Measurements from ENCODE around the gene GTPBP8. TPM values are rescaled to one million over a fixed set of nuclear protein-coding genes. Genes with fewer than 3 reads are reported as not detected.

The GTPBP8 gene
- total RNA-seq, 6 donors from 2014 or later = 5.8 to 36.6 (median 14.4) TPM

GRCh38 chr3:113005611-113006010 lies 14.8 kb downstream of the GTPBP8 start:
- Histone ChIP-seq H3K9me3 (no peaks in the 10 kb centered on the region), H3K36me3 (peaks cover 3 to 95% (median 46%) of the 10 kb centered on the region in 4 donors), H3K4me1 (no peaks in the 10 kb centered on the region), H3K27ac (no peak overlapping the region), H3K4me3 (no peak overlapping the region), H3K27me3 (no peaks in the 10 kb centered on the region)
- no peak for ATAC-seq (ENCODE audit: low FRiP score in 2 of 2)
- DNase-seq = no peak
- 79 to 84% methylated on average over 7 of the region's 7 CpGs for WGBS, 2 donors
- TF ChIP-seq POLR2AphosphoS5 (IDR thresholded peaks at IDR 0.05) (no peak), POLR2A (IDR thresholded peaks at IDR 0.05) (no peak), CTCF (IDR thresholded peaks at IDR 0.05) (no peak), EP300 (IDR thresholded peaks at IDR 0.05) (no peak)

GRCh38 chr3:113006359-113007056 lies 15.7 kb downstream of the GTPBP8 start:
- H3K36me3 ChIP-seq = peaks cover 3 to 94% (median 48%) of the 10 kb centered on the region in 4 donors
- DNase-seq (no peak), ATAC-seq (ENCODE audit: low FRiP score in 2 of 2) (no peak)
- H3K9me3 ChIP-seq = no peaks in the 10 kb centered on the region
- no peak overlapping the region for H3K27ac ChIP-seq
- H3K4me3 ChIP-seq = no peak overlapping the region
- no peaks in the 10 kb centered on the region for H3K4me1 ChIP-seq
- H3K27me3 ChIP-seq = no peaks in the 10 kb centered on the region
- no peak for TF ChIP-seq EP300 (IDR thresholded peaks at IDR 0.05)
- TF ChIP-seq POLR2AphosphoS5 (IDR thresholded peaks at IDR 0.05) = no peak
- no peak for TF ChIP-seq POLR2A (IDR thresholded peaks at IDR 0.05)
- no peak for TF ChIP-seq CTCF (IDR thresholded peaks at IDR 0.05)
- WGBS, 2 donors = 79 to 88% methylated on average over 4 of the region's 4 CpGs

- Histone ChIP-seq H3K9me3 (no peaks in the 10 kb centered on the region), H3K27ac (no peak overlapping the region), H3K36me3 (peaks cover 3 to 91% (median 44%) of the 10 kb centered on the region in 4 donors), H3K4me3 (no peak overlapping the region), H3K4me1 (no peaks in the 10 kb centered on the region), H3K27me3 (no peaks in the 10 kb centered on the region)
- 88 to 89% methylated on average over 3 of the region's 3 CpGs for WGBS, 2 donors
- DNase-seq (no peak), ATAC-seq (ENCODE audit: low FRiP score in 2 of 2) (no peak)
- TF ChIP-seq CTCF (IDR thresholded peaks at IDR 0.05) (no peak), EP300 (IDR thresholded peaks at IDR 0.05) (no peak), POLR2A (IDR thresholded peaks at IDR 0.05) (no peak), POLR2AphosphoS5 (IDR thresholded peaks at IDR 0.05) (no peak)
These were observed 17.3 kb downstream of the GTPBP8 start for GRCh38 chr3:113008117-113008516.

GRCh38 chr3:113013593-113013992 lies 22.8 kb downstream of the GTPBP8 start:
- no peak for TF ChIP-seq POLR2A (IDR thresholded peaks at IDR 0.05)
- TF ChIP-seq EP300 (IDR thresholded peaks at IDR 0.05) = no peak
- no peak for TF ChIP-seq CTCF (IDR thresholded peaks at IDR 0.05)
- no peak for TF ChIP-seq POLR2AphosphoS5 (IDR thresholded peaks at IDR 0.05)
- peaks cover 5 to 11% (median 9%) of the 10 kb centered on the region in 4 donors for H3K4me1 ChIP-seq
- peaks cover 0 to 73% (median 20%) of the 10 kb centered on the region in 4 donors for H3K36me3 ChIP-seq
- no peak overlapping the region for H3K4me3 ChIP-seq
- DNase-seq (no peak), ATAC-seq (ENCODE audit: low FRiP score in 2 of 2) (no peak)
- H3K27ac ChIP-seq = no peak overlapping the region
- H3K9me3 ChIP-seq = no peaks in the 10 kb centered on the region
- H3K27me3 ChIP-seq = no peaks in the 10 kb centered on the region
